HepG2 (cell line): ENCODE data around the gene MAP3K1. TPM values are rescaled to one million over a fixed set of nuclear protein-coding genes. Genes with fewer than 3 reads are reported as not detected.

ENCODE experiments used
- ATAD3A ChIP-seq: sonication (generic); formaldehyde crosslinking; IDR thresholded peaks from 2 replicates; pipeline ENCODE4 v1.4.0; 2020; ENCODE audit warnings: missing genetic modification reagents
- BCLAF1 ChIP-seq: fragments of 450-650 bp; IDR thresholded peaks from 2 replicates; pipeline ENCODE4 v1.6.1; 2017; ENCODE audit warnings: mild to moderate bottlenecking
- EEA1 ChIP-seq: sonication (generic); formaldehyde crosslinking; IDR thresholded peaks from 2 replicates; pipeline ENCODE4 v1.5.1; 2020; ENCODE audit warnings: mild to moderate bottlenecking, missing genetic modification reagents, borderline replicate concordance
- FOXP4 ChIP-seq: sonication (generic); formaldehyde crosslinking; IDR thresholded peaks from 2 replicates; pipeline ENCODE4 v1.4.0; 2020; ENCODE audit warnings: missing genetic modification reagents
- KLF15 ChIP-seq: sonication (generic); formaldehyde crosslinking; IDR thresholded peaks from 2 replicates; pipeline ENCODE4 v1.8.1; 2023; ENCODE audit warnings: borderline replicate concordance, mild to moderate bottlenecking, inconsistent platforms, missing genetic modification reagents, mixed read lengths
- MED1 ChIP-seq: sonication (generic); formaldehyde crosslinking; IDR thresholded peaks from 2 replicates; pipeline ENCODE4 v1.4.0; 2020; ENCODE audit warnings: missing genetic modification reagents
- REPIN1 ChIP-seq: sonication (generic); formaldehyde crosslinking; IDR thresholded peaks from 2 replicates; pipeline ENCODE4 v1.8.0; 2022; ENCODE audit warnings: missing genetic modification reagents, low read depth, mild to moderate bottlenecking, borderline replicate concordance
- THAP8 ChIP-seq: sonication (generic); formaldehyde crosslinking; IDR thresholded peaks from 2 replicates; pipeline ENCODE4 v1.5.1; 2020; ENCODE audit warnings: missing genetic modification reagents, mild to moderate bottlenecking, borderline replicate concordance
- U2AF1 ChIP-seq: fragments of 200-400 bp; formaldehyde crosslinking; optimal IDR thresholded peaks from 2 replicates; pipeline ENCODE3; 2017; ENCODE audit warnings: mild to moderate bottlenecking, low read depth, low read length
- ZBTB39 ChIP-seq: sonication (generic); formaldehyde crosslinking; IDR thresholded peaks from 2 replicates; pipeline ENCODE4 v1.5.0; 2020; ENCODE audit warnings: missing genetic modification reagents
- ZFP41 ChIP-seq: sonication (generic); formaldehyde crosslinking; IDR thresholded peaks from 2 replicates; pipeline ENCODE4 v1.4.0; 2020; ENCODE audit warnings: mild to moderate bottlenecking, missing genetic modification reagents, borderline replicate concordance
- ZNF225 ChIP-seq: sonication (generic); formaldehyde crosslinking; IDR thresholded peaks from 2 replicates; pipeline ENCODE4 v1.4.0; 2020; ENCODE audit warnings: mild to moderate bottlenecking, missing genetic modification reagents
- ZNF230 ChIP-seq: sonication (generic); formaldehyde crosslinking; IDR thresholded peaks from 2 replicates; pipeline ENCODE4 v1.4.0; 2020; ENCODE audit warnings: mild to moderate bottlenecking, missing genetic modification reagents
- ZNF235 ChIP-seq: sonication (generic); formaldehyde crosslinking; IDR thresholded peaks from 2 replicates; pipeline ENCODE4 v1.8.1; 2023; ENCODE audit warnings: mild to moderate bottlenecking, missing genetic modification reagents, borderline replicate concordance
- ZNF263 ChIP-seq: sonication (generic); formaldehyde crosslinking; IDR thresholded peaks from 2 replicates; pipeline ENCODE4 v1.4.0; 2020; ENCODE audit warnings: missing genetic modification reagents
- ZNF335 ChIP-seq: sonication (generic); formaldehyde crosslinking; IDR thresholded peaks from 2 replicates; pipeline ENCODE4 v1.4.0; 2020; ENCODE audit warnings: missing genetic modification reagents
- ZNF33A ChIP-seq: sonication (generic); formaldehyde crosslinking; IDR thresholded peaks from 2 replicates; pipeline ENCODE4 v1.5.1; 2020; ENCODE audit warnings: missing genetic modification reagents, mild to moderate bottlenecking, moderate library complexity, borderline replicate concordance
- ZNF460 ChIP-seq: sonication (generic); formaldehyde crosslinking; IDR thresholded peaks from 2 replicates; pipeline ENCODE4 v1.5.1; 2020; ENCODE audit warnings: missing genetic modification reagents, mild to moderate bottlenecking, borderline replicate concordance
- ZNF558 ChIP-seq: sonication (generic); formaldehyde crosslinking; IDR thresholded peaks from 2 replicates; pipeline ENCODE4 v1.9.0; 2022; ENCODE audit warnings: mild to moderate bottlenecking, missing genetic modification reagents, borderline replicate concordance
- ZNF589 ChIP-seq: sonication (generic); formaldehyde crosslinking; conservative IDR thresholded peaks from 2 replicates; pipeline ENCODE4 v1.8.0; 2022; ENCODE audit warnings: mild to moderate bottlenecking, moderate library complexity, missing genetic modification reagents
- ZNF614 ChIP-seq: IDR thresholded peaks from 2 replicates; pipeline ENCODE4 v1.6.1; 2018; ENCODE audit warnings: missing biosample characterization, missing genetic modification reagents, inconsistent platforms, borderline replicate concordance
- ZNF761 ChIP-seq: sonication (generic); formaldehyde crosslinking; conservative IDR thresholded peaks from 2 replicates; pipeline ENCODE4 v1.4.0; 2020; ENCODE audit warnings: mild to moderate bottlenecking, missing genetic modification reagents
- polyA plus RNA-seq, 8 experiments: library from polyadenylated mRNA; depleted of rRNA in 3 of 8; stranded (reverse) in 7 of 8; unstranded in 1 of 8; fragments of >200 nt; fragmentation: Illumina TruSeq in 4 of 8; extraction: Trizol in 4 of 8; gene quantifications; 2 replicates each; pipeline versions ENCODE4 v1.2.1 to v1.2.3, GENCODE V29; 2011 to 2016; ENCODE audit warnings: low read depth in 4 of 8, missing spikeins in 1 of 8, mixed read lengths in 1 of 8; ENCODE audit not compliant: insufficient read depth in 1 of 8
- total RNA-seq, 5 experiments: library from RNA; depleted of rRNA; stranded (reverse); fragments of >200 nt; fragmentation: Illumina TruSeq; extraction: Trizol; gene quantifications; 2 replicates each; pipeline ENCODE4 v1.2.3, GENCODE V29; 2016; ENCODE audit warnings: low read depth in 1 of 5

Gene MAP3K1
- total and polyA plus RNA-seq, 2 of the 13 experiments (the other 11 are each of a cell fraction or from before 2014, with no cell fraction given) = 16.4 to 30.3 TPM

- TF ChIP-seq ZNF761 (CRISPR knock-in tag) = no peak
- peak; percentile 48; the same call in 1 of the 2 replicates for TF ChIP-seq ZNF558 (CRISPR knock-in tag)
- TF ChIP-seq ZNF235 (CRISPR knock-in tag) = no peak
- no peak for TF ChIP-seq THAP8 (CRISPR knock-in tag)
- TF ChIP-seq ZFP41 (CRISPR knock-in tag) = no peak
- TF ChIP-seq ZNF33A (CRISPR knock-in tag) = no peak
- TF ChIP-seq ZNF263 = peak; percentile 82
- TF ChIP-seq KLF15 (CRISPR knock-in tag) = no peak
- TF ChIP-seq ZNF589 = 0 out of 2 replicates have a peak, but pooled peaks have one; percentile 43
- no peak for TF ChIP-seq ZNF460 (CRISPR knock-in tag)
- TF ChIP-seq ZNF225 (CRISPR knock-in tag) = no peak
- no peak for TF ChIP-seq BCLAF1
- no peak for TF ChIP-seq ZNF335
- TF ChIP-seq MED1 = peak; percentile 9; the same call in 1 of the 2 replicates
- no peak for TF ChIP-seq ATAD3A
- TF ChIP-seq ZBTB39 (CRISPR knock-in tag) = no peak
- 0 out of 2 replicates have a peak, but pooled peaks have one; percentile 45 for TF ChIP-seq ZNF230
- TF ChIP-seq ZNF614 (CRISPR knock-in tag) = no peak; the same call in 1 of the 2 replicates
- no peak for TF ChIP-seq EEA1 (CRISPR knock-in tag)
- TF ChIP-seq REPIN1 (CRISPR knock-in tag) = no peak
- TF ChIP-seq U2AF1 = peak; percentile 63
- no peak for TF ChIP-seq FOXP4 (CRISPR knock-in tag)
These were observed 95.0 kb downstream of the MAP3K1 start (continued) for GRCh38 chr5:56910210-56910965.
